T-helper 2 cell treated with Interferon-gamma antibody and Interleukin-4, amounts not matched to agents 100 ng/mL and 5 ng/mL, for 36 hours (primary cell): Measurements from ENCODE around the gene PLB1. TPM values are rescaled to one million over a fixed set of nuclear protein-coding genes. Genes with fewer than 3 reads are reported as not detected.

Experiments
- intact Hi-C: fragments of 100-400 bp; cut with micrococcal nuclease; formaldehyde crosslinking; loops from one replicate; pipeline ENCODE4 v1.15.1; 2023
- total RNA-seq: library from RNA; stranded (reverse); gene quantifications from 2 replicates; pipeline ENCODE4 v1.2.3, GENCODE V29; 2022

PLB1 gene
- total RNA-seq, 1 donor from 2014 or later: 2.0 TPM

DNA sequence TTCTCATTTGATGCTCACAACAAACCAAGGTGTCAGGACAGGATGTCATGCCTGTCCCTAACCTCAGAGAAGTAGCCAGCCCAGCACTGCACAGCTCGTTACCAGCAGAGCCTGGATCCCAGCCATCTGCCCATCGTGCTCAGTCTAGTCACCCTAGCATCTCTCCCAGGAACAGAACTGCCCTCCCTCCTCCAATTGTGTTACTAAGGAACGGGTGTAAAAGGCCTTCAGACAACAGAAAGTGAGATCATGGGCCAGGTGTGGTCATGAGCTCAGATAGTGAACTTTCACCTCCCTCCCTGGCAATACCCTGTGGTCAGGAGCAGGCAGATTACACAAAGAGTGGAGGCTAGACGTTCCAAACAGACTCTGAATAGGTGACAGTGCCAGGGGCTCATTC is 144.0 kb downstream of the PLB1 start:
- intact Hi-C loops: no loop called here

- intact Hi-C loops: no loop called here
Observed at GRCh38 chr2:28640260-28640907, 144.5 kb downstream of the PLB1 start.

DNA sequence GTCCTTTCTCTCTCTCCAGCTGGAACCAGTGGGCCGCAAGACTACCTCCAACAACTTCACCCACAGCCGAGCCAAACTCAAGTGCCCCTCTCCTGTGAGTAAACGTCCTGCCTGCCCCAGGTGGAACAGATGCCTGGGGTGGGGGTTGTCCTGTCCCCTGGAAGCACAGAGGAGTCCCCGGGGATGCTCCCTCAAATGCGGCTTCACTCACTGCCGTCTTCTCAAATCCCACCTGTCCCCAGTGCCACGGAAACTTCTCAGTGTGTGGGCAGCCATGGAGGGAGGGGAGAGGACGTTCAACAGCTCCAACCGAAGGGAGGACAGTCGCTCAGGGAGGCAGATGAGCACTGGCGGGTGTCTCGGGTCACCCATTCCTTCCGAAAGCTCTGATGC is 145.0 kb downstream of the PLB1 start:
- intact Hi-C loops: no loop called here

DNA sequence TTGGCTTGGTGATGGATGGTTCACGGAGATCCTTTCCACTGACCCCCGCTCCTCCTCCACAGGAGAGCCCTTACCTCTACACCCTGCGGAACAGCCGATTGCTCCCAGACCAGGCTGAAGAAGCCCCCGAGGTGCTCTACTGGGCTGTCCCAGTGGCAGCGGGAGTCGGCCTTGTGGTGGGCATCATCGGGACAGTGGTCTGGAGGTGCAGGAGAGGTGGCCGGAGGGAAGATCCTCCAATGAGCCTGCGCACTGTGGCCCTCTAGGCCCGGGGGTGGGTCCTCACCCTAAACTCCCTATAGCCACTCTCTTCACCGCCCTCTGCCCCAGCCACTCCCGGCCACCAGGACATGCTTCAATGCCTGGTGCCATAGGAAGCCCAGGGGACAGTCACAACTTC is 146.9 kb downstream of the PLB1 start:
- intact Hi-C loops: no loop called here

DNA sequence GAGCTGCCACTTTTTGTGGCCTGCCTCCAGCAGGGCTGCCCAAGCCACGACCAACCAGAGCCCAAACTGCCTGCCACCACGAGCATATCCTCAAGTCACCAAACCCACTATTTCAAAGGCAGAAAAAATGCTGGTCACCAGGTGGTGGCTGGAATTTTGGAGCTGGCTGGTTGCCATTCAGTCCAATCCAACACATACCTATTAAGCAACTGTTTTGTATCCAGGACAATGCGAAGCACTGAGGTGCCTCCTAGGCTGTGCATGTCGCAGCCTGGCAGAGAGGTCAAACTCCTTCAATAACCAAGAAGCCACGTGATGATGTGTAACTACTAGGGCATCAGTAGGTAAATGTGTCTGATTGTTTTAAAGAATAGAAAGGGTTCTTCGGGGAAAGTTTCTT is 147.5 kb downstream of the PLB1 start:
- intact Hi-C loops: no loop called here

DNA sequence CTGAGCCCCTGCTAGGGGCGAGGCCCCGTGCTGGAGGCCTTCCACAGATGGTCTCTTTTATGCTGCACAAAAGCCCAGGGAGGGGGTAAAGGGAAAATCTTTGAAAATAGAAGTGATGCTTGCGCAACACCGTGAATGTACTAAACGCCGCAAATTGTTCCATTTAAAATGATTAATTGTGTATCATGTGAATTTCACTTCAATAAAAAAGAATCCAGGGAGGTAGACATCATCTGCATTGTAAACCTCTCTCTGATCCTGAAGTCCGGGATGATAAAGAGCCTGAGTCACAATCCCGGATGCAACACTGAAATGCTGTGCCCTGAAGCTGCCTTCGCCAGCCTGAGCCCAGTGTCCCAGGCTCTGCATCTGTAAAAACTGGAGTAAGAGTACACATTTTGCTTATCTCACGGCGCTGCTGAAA is 148.1 kb downstream of the PLB1 start:
- intact Hi-C loops: no loop called here

- intact Hi-C loops: no loop called here
Observed at GRCh38 chr2:28644760-28645159, 148.9 kb downstream of the PLB1 start.

DNA sequence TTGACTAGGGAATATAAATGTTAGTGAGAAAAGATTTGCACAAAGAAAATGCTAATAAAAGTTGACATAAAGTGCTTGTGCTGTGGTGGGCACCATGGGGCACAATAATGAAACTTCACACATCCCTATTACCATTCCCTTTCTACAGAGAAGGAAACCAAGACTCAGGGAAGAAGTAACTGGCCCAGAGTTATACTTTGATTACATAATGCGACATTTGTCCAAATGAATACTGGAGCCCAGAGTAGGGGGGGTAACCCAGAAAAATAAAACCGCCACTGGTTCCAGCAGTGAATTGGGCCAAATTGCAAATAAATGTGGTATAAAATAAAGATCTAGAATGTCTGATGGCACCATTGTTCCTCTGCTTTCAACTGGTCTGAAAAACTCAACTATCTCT is 149.7 kb downstream of the PLB1 start:
- intact Hi-C loops: no loop called here

DNA sequence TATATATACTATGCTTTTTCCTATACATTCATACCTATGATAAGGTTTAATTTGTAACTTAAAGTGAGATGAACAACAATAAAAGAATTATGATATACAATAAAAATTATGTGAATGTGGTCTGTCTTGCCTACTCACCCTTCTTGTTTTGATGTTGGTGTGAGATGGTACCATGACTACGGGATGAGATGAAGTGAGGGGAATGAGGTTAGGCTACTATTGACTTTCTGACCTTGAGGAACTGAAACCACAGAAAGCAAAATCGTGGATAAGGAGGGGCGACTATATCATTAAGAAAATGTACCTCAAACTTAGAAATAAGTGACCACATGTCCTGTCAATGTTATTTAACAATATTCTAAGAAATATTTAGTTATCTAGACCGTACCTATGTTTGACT is 151.8 kb downstream of the PLB1 start:
- intact Hi-C loops: no loop called here

DNA sequence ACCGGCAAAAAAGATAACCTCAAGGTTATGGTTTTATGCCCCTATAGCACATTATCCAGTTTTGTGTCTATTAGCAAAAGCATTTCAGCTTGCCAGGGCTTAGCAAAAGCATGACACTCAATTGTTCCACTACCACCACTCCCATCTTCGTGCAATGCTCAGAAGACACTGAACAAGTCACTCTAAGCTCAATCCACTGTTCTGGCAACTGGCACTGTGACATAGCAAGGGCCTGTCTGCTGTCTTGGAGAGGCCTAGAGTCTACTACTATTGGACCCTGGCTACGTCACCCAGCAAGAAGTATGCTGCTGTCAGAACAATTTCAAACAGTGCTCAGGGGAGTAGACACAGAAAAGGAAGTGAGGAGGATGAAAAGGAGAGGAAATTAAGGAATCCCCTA is 152.3 kb downstream of the PLB1 start:
- intact Hi-C loops: no loop called here

DNA sequence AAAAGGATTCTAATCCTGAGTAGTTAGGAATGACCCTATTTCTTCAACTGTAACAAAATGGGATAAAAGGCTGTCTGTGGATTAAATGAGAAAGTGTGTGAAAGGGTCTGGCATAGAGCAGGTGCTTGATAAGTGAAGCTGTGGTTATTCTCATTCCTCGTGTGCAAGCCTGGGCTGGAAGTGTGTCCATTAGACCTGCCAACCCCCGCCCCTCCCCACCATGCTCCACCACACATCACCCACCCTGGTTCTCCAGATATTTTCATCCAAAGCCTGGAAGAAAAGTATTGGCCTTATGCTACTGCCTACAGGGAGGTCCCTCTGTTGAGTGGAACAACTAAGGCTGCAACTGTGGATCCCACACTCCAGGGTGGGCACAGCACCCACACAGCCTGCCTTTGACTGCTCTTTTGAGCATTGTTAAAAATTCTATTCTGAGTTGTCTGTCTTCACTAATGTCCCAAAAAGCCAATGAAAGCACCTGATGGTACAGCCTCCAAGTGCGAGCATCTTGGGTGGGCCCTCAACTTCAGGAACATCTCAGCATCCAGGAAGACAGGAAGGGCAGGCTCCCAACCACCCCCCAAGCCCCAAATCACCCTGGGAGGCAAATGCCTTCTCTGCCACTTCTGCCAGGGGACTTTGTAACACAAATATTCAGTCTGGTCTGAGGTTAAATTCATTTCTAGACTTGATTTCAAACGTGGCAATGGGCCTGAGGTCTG is 153.0 kb downstream of the PLB1 start:
- intact Hi-C loops: no loop called here

- intact Hi-C loops: loop anchor here (10.0 kb wide), 1 partner anchor 55 kb away; no protein-coding TSS in a partner anchor
Observed at GRCh38 chr2:28649481-28650265, 153.8 kb downstream of the PLB1 start.

GRCh38 chr2:28650266-28650584 is 154.4 kb downstream of the PLB1 start:
- intact Hi-C loops: loop anchor here (10.0 kb wide), 1 partner anchor 55 kb away; no protein-coding TSS in a partner anchor

- intact Hi-C loops: loop anchor here (10.0 kb wide), 1 partner anchor 57 kb away; no protein-coding TSS in a partner anchor
Observed at GRCh38 chr2:28652217-28652616, 156.4 kb downstream of the PLB1 start.

- intact Hi-C loops: loop anchor here (10.0 kb wide), 1 partner anchor 59 kb away; no protein-coding TSS in a partner anchor
Observed at GRCh38 chr2:28653892-28654662, 158.2 kb downstream of the PLB1 start.

- intact Hi-C loops: loop anchor here (10.0 kb wide), 1 partner anchor 60 kb away; no protein-coding TSS in a partner anchor
Observed at GRCh38 chr2:28654663-28655320, 158.9 kb downstream of the PLB1 start.

GRCh38 chr2:28656937-28657615 is 161.2 kb downstream of the PLB1 start:
- intact Hi-C loops: loop anchor here (10.0 kb wide), 1 partner anchor 62 kb away; no protein-coding TSS in a partner anchor

DNA sequence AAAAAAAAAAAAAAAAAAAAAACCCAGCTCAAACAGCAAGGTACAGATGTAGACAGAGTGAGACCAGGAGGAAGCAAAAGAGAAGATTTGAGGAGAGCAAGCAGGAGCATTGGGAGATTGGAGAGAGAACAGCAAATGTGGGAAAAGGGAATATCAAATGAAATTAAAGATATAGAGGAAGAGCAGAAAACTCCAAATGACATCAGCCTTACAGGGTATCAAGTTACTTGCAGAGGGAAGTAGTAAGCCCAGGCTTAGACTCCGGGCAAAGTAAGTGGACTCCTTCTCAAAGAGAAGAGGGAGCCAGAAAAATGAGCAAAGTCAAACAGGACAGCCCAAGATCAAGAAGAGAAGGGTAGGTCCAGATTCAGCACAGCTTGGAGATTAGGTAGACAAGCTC is 162.5 kb downstream of the PLB1 start:
- intact Hi-C loops: loop anchor here (10.0 kb wide), 1 partner anchor 64 kb away; no protein-coding TSS in a partner anchor

- intact Hi-C loops: loop anchor here (10.0 kb wide), 1 partner anchor 64 kb away; no protein-coding TSS in a partner anchor
Observed at GRCh38 chr2:28659127-28659526, 163.3 kb downstream of the PLB1 start.

DNA sequence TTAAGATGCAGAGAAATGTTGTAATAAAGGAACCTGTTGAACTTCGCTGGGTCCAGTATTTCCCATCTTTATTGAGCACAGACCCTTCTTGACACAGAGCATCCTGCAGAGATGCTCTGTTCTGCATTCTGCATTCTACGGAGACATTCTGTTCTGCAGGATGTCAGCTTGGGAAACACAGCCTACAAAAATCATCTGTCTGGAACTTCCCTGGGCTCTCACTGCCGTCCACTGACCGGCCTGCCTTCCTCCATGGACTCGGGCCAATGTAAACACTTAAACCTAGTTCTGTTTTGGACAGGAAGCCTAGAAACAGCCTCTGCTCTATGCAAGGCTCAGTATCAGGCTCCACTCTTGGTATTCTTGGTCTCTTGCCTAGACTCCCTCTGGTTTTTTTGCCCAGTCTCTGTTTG is 165.7 kb downstream of the PLB1 start:
- intact Hi-C loops: no loop called here
